ENCODE data around the gene MPIG6B.
A peak's percentile ranks its signal among the peaks of the same experiment; 100 is the strongest.

The MPIG6B gene

GRCh38 chr6:31739639-31740396 lies 16.6 kb downstream of the MPIG6B start, which contains the start of gene MSH5:
MSH5 (plus strand) TSS chr6:31740005; CDS start chr6:31740467, 462 bp downstream.
- DNase-seq = peak; percentile 93

- DNase-seq = no peak
These were observed 17.4 kb downstream of the MPIG6B start for GRCh38 chr6:31740397-31741223.

DNA sequence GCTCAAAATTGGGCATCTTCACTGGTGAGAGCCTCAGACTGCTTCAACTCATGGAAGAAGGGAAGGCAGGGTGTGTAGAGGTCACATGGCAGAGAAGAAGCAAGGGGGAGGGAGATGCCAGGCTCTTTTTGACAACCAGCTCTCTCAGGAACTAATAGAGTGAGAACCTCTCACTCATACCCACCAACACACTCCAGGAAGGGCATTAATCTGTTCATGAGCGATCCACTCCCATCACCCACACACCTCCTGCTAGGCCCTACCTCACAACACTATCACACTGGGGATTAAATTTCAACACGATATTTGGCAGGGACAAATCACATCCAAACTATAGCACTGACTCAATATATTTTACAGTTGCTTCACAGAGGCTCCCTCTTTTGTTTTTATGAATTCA lies 18.6 kb downstream of the MPIG6B start:
- no peak for DNase-seq

DNA sequence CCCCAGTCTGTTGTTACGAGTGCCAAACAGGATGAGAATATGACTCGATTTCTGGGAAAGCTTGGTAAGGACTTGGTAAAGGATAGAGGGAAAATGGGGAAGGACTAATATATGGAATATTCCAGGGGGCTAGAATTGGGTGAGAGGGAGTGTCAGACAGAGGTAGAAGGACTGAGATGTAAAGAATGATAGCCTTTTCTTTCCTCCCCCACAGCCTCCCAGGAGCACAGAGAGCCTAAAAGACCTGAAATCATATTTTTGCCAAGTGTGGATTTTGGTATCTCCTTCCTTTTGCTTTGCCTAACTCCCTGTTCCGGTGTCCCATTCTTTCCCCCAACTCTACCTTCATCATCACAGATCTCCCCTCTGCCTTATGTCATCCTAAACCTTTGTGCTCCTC lies 19.7 kb downstream of the MPIG6B start:
- no peak for DNase-seq

GRCh38 chr6:31744422-31744821 lies 21.2 kb downstream of the MPIG6B start:
- DNase-seq = no peak

DNA sequence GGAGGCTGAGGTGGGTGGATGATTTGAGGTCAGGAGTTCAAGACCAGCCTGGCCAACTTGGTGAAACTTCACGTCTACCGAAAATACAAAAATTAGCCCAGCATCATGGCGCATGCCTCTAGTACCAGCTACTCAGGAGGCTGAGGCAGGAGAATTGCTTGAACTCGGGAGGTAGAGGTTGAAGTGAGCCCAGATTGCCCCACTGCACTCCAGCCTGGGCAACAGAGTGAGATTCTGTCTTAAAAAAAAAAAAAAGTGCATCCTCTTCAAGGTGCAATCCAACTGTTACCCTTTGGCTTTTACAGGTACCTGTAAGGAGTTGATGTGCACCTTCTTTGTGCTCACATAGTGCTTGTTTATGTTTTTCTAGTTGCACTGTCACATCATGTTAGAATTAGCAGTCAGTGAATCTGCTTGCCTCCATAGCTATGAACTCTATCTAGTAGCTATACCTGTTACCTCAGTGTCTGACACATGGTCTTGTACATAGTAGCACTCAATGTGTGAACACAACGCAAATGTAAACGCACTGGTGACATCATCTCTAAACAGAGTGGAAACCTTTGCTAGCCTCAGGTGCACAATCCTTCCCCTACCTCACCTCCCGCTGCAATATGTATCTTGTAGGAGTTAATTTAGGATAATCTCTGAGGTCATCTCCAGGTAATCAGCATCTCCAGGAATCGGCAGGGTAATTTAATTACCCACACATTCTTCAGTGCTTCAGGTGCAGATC lies 26.3 kb downstream of the MPIG6B start:
- no peak for DNase-seq

GRCh38 chr6:31750411-31751022 lies 27.3 kb downstream of the MPIG6B start:
- DNase-seq = no peak

DNA sequence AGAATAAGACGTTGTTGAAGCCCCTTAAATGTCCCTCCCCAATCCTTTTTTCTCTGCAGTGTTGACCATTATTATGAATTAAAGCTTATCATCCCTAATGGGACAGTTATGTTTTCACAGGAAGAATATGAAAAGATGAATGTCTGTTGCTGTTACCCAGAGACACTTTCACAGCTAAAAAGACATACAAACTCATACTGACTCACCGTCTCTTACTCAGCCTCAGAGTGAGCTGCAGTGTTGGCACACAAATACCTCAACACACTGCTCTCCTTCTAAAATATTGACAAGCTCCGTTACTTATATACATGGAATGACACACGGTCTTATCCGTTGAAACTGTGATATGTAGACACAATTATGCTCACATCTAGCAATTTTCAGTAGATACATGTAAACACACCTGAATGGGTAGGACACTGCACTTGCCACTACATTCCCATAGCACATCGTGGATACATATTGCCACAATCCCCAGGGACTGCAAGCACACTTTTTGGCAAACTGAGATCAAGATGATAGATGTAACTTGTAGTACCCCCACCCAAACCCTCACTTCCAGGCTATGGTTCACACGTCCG lies 29.7 kb downstream of the MPIG6B start:
- DNase-seq = no peak

- no peak for DNase-seq
These were observed 35.1 kb downstream of the MPIG6B start for GRCh38 chr6:31758281-31758680.

- no peak for DNase-seq
These were observed 37.6 kb downstream of the MPIG6B start for GRCh38 chr6:31760790-31761189.

DNA sequence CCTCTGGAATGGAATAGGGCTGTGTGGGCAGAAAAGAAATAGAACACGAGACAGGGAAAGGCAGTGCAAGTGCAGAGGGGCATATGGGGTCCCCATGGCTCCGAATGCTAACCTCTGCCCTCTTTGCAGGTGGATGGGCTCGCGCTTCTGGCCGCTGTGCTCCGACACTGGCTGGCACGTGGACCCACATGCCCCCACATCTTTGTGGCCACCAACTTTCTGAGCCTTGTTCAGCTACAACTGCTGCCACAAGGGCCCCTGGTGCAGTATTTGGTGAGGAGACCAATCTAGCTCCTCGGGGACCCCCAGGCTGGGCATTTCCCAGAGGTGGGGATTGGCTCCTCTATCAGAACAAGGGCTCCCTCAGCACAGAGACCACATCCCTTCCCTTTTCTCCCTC lies 38.2 kb downstream of the MPIG6B start:
- no peak for DNase-seq

GRCh38 chr6:31762356-31762755 lies 39.2 kb downstream of the MPIG6B start, which contains the start of gene SAPCD1:
SAPCD1 (plus strand) TSS chr6:31762656; CDS start chr6:31763055, 399 bp downstream.
- no peak for DNase-seq

GRCh38 chr6:31762878-31763618 lies 39.9 kb downstream of the MPIG6B start:
- DNase-seq = no peak

DNA sequence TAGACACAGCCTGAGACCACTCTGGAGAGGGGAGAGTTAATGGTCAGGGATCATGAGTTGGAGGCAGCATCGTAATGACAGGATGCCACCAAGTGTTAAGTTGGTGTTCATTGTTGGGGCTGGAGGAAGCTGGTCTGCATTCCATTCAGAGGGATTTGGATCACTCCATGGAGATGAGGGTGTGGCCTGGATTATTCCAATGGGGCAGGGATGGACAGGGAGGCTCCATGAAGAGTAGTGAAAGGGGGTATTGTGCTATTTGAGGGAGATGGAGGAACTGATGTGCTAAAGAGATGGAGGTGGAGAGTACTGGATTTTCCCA lies 40.4 kb downstream of the MPIG6B start:
- no peak for DNase-seq

- no peak for DNase-seq
These were observed 41.0 kb downstream of the MPIG6B start for GRCh38 chr6:31764198-31764597.

GRCh38 chr6:31765559-31765909 lies 42.4 kb downstream of the MPIG6B start:
- no peak for DNase-seq

DNA sequence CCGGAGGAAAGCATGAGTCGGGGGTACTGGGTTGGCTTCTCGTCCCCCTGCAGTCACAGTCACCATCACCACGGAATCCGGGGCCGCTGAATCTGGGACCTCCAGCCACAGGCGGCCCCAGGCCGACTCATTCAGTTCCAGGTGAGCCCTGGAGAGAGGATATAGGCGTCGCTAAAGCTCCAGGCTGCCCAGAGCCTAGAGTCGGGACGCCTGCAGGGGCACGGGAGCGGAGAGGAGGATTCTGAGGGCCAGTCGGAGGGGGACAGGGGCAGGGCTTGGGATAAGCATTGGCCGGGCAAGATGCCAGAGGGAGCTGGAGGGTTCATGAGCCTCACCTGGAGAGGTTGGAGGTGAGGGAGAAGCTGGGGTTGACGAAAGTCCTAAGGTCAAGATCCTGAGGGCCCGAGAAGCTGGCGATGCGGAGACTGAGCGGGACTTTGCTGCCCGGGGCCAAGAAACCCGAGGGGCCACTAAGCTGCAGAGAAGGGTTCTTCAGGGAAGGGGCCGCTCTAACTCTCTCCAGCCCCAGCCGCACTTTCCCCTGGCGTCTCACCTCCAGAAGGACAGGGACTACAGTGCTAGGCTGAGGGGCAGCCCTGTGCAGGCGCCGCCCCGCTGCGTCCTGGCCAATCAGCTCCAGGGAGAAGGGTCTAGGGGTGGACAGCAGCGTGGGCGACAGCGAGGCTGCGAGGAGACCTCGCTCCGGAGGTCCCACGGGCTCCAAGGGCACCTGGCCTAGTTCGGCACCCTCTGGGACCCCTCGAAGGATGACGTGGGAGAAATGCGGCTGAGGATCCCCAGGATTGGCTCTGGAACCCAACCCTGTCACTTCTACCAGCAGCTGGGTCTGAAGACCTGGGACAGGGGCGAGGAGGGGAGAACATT lies 43.0 kb downstream of the MPIG6B start:
- no peak for DNase-seq

DNA sequence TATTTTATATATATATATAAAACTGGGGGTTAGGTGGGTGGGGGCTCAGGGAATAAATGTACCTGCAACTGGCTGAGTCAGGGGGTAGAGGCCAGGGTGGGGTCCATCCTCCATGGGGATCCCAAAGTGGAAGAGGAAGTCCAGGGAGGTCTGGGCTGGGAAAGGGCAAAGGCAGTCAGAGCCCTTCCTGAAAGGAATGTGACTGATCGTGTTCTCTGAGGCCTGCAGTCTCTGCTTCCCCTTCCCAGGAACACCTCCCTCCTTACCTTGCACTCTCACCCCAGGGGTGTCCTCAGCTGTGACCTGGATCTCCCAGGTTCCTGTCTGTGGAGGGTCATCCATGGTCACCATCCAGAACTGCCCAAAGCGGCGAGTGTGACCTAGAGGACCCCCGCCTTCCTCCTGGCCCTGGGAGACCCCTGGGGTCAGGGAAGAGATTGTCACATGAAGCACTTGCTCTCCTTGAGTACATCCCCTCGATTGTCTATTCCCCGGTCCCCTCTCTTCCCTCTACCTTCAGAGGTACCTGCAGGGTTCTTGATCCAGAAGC lies 44.0 kb downstream of the MPIG6B start:
- no peak for DNase-seq

GRCh38 chr6:31768363-31769257 lies 45.4 kb downstream of the MPIG6B start:
- DNase-seq = no peak

Measured in activated CD4-positive, alpha-beta T cell treated with anti-CD3 and anti-CD28 coated beads for 4 hours (primary cell).